ENCODE data around the gene SCUBE3. TPM values are rescaled to one million over a fixed set of nuclear protein-coding genes. Genes with fewer than 3 reads are reported as not detected.

The SCUBE3 gene
- total and polyA plus RNA-seq, 2 of the 8 experiments (the other 6 are each of a cell fraction or from before 2014, with no cell fraction given): 0.80 to 1.0 TPM

- H3K9me3 ChIP-seq (ENCODE audit: insufficient read depth in 2 of 2, low read depth in 1 of 2, low read length in 1 of 2): no peaks in the 10 kb centered on the region
- ChIA-PET CTCF (ENCODE audit: partially characterized antibody) (interaction anchor here (0.7 to 9.6 kb wide), 50 partner anchors 9 to 569 kb away, joined by 3 to 143 read pairs (median 7); partner anchors contain the start of genes SCUBE3, TCP11 and ZNF76), POLR2A (ENCODE audit: partially characterized antibody) (interaction anchor here (0.9 to 2.0 kb wide), 10 partner anchors 9 to 484 kb away, joined by 3 to 12 read pairs (median 4); partner anchors contain the start of genes SNRPC and ZNF76)
- peaks cover 23 to 28% of the 10 kb centered on the region in 2 experiments for H4K20me1 ChIP-seq (replicated peaks in 1 of 2; ENCODE audit: control insufficient read depth in 1 of 2, insufficient read depth in 2 of 2, low read length in 2 of 2)
- no peaks in the 10 kb centered on the region for H3K36me3 ChIP-seq (ENCODE audit: control insufficient read depth in 2 of 4, insufficient read depth in 4 of 4, low read length in 3 of 4)
- H4K8ac ChIP-seq (ENCODE audit: extremely low read depth, insufficient read depth, low read length): no peak overlapping the region
- no peak overlapping the region for H4K91ac ChIP-seq (replicated peaks; ENCODE audit: insufficient read length, low read length)
- H2AFZ ChIP-seq (ENCODE audit: low read length): no peak overlapping the region
- H3K9ac ChIP-seq (replicated peaks in 1 of 4; ENCODE audit: extremely low read depth in 1 of 4, low read depth in 3 of 4, low read length in 3 of 4): no peak overlapping the region
- H3K79me2 ChIP-seq (ENCODE audit: control insufficient read depth in 1 of 2, insufficient read depth in 2 of 2, low read length in 2 of 2): no peaks in the 10 kb centered on the region
- FAIRE-seq: peak; percentile 82
- peaks cover 11 to 40% (median 21%) of the 10 kb centered on the region in 4 experiments for H3K4me1 ChIP-seq (replicated peaks in 1 of 4; ENCODE audit: control insufficient read depth in 3 of 4, insufficient read depth in 4 of 4, low read length in 3 of 4)
- H3K79me1 ChIP-seq (ENCODE audit: low read depth, low read length): no peaks in the 10 kb centered on the region
- H3K23ac ChIP-seq (ENCODE audit: insufficient read length): no peak overlapping the region
- H2AK5ac ChIP-seq (ENCODE audit: low read depth, low read length): no peak overlapping the region
- no peak overlapping the region for H2BK15ac ChIP-seq (ENCODE audit: low read length)
- no peak overlapping the region for H3K18ac ChIP-seq (ENCODE audit: extremely low read depth, low read length)
- 50% methylated on average over 12 of the region's 12 CpGs; no CpG with 5 or more reads in 1 of the 2 experiments for WGBS, 2 experiments (ENCODE audit: extremely low coverage in 1 of 2, insufficient coverage in 1 of 2, insufficient read length in 1 of 2, insufficient replicate concordance in 2 of 2, low coverage in 1 of 2, low lambda C conversion rate in 2 of 2, missing lambda C conversion rate in 1 of 2)
- no peak overlapping the region for H2BK120ac ChIP-seq (replicated peaks; ENCODE audit: low read depth, low read length)
- H3K56ac ChIP-seq (replicated peaks; ENCODE audit: insufficient read length, low read depth, low read length): no peak overlapping the region
- H2BK20ac ChIP-seq (ENCODE audit: low read length): no peak overlapping the region
- H2BK5ac ChIP-seq (ENCODE audit: low read depth, low read length): no peak overlapping the region
- no peak overlapping the region for H3K27ac ChIP-seq (ENCODE audit: low read depth, low read length)
- H3K4ac ChIP-seq (replicated peaks; ENCODE audit: insufficient read length, low read depth, low read length): no peak overlapping the region
- no peaks in the 10 kb centered on the region for H3K23me2 ChIP-seq (ENCODE audit: low read depth, low read length)
- no peak overlapping the region for H3K4me3 ChIP-seq (ENCODE audit: extremely low read depth in 1 of 4, insufficient read depth in 2 of 4, low read depth in 3 of 4, low read length in 4 of 4)
- peak; percentile 64 to 97 for DNase-seq (ENCODE audit: low read depth in 1 of 2, low spot score in 2 of 2)
- no peak overlapping the region for H3K14ac ChIP-seq (ENCODE audit: insufficient read length)
- no peak overlapping the region for H2BK12ac ChIP-seq (ENCODE audit: low read depth, low read length)
- H3K27me3 ChIP-seq (replicated peaks in 1 of 4; ENCODE audit: control insufficient read depth in 3 of 4, extremely low read depth in 1 of 4, insufficient read depth in 3 of 4, low read length in 3 of 4): peaks cover 2 to 28% (median 22%) of the 10 kb centered on the region in 4 experiments
- peak overlapping the region in 1 of 2 experiments; percentile 4; a peak in 1 of 4 replicates for H3K4me2 ChIP-seq (ENCODE audit: insufficient read depth in 1 of 2, low read depth in 2 of 2, low read length in 2 of 2)
- H4K5ac ChIP-seq (ENCODE audit: insufficient read length, low read depth, low read length): no peak overlapping the region
- TF ChIP-seq CREB1 (IDR thresholded peaks at IDR 0.05) (peak; percentile 48), CHD1 (IDR thresholded peaks at IDR 0.05; ENCODE audit: low read depth, low read length) (no peak), EP300 (IDR thresholded peaks at IDR 0.05; ENCODE audit: borderline replicate concordance in 1 of 2, low read depth in 2 of 2, low read length in 2 of 2) (no peak), CTCF (IDR thresholded peaks at IDR 0.05; ENCODE audit: control extremely low read depth in 1 of 3, insufficient read depth in 1 of 3, low read depth in 1 of 3, low read length in 3 of 3) (peak; percentile 93 to 97 (median 95)), BRCA1 (IDR thresholded peaks at IDR 0.05; ENCODE audit: low read depth, low read length) (0 out of 2 replicates have a peak, but pooled peaks have one; percentile 33), FOSL1 (IDR thresholded peaks at IDR 0.05; ENCODE audit: insufficient read depth, low read depth, low read length) (no peak), YY1 (IDR thresholded peaks at IDR 0.05; ENCODE audit: low read depth, low read length) (peak; percentile 35; the same call in 1 of the 2 replicates), RAD21 (IDR thresholded peaks at IDR 0.05 in 1 of 2, conservative IDR thresholded peaks at IDR 0.05 in 1 of 2; ENCODE audit: low read depth in 2 of 2, low read length in 2 of 2) (peak; percentile 99)
These were observed 27.4 kb downstream of the SCUBE3 start for GRCh38 chr6:35240838-35241801.

Measured in H1 (cell line).